Regular cardiac myocyte (primary cell): ENCODE data around the gene FARP2. TPM values are rescaled to one million over a fixed set of nuclear protein-coding genes. Genes with fewer than 3 reads are reported as not detected.

Experiments used
- total RNA-seq: library from RNA; depleted of rRNA; stranded (reverse); fragments of >200 nt; gene quantifications from 2 replicates; pipeline ENCODE4 v1.2.3, GENCODE V29; 2014

The FARP2 gene, protein sequence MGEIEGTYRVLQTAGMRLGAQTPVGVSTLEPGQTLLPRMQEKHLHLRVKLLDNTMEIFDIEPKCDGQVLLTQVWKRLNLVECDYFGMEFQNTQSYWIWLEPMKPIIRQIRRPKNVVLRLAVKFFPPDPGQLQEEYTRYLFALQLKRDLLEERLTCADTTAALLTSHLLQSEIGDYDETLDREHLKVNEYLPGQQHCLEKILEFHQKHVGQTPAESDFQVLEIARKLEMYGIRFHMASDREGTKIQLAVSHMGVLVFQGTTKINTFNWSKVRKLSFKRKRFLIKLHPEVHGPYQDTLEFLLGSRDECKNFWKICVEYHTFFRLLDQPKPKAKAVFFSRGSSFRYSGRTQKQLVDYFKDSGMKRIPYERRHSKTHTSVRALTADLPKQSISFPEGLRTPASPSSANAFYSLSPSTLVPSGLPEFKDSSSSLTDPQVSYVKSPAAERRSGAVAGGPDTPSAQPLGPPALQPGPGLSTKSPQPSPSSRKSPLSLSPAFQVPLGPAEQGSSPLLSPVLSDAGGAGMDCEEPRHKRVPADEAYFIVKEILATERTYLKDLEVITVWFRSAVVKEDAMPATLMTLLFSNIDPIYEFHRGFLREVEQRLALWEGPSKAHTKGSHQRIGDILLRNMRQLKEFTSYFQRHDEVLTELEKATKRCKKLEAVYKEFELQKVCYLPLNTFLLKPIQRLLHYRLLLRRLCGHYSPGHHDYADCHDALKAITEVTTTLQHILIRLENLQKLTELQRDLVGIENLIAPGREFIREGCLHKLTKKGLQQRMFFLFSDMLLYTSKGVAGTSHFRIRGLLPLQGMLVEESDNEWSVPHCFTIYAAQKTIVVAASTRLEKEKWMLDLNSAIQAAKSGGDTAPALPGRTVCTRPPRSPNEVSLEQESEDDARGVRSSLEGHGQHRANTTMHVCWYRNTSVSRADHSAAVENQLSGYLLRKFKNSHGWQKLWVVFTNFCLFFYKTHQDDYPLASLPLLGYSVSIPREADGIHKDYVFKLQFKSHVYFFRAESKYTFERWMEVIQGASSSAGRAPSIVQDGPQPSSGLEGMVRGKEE
- 33.8 and 40.3 TPM in 2 replicates for total RNA-seq

DNA sequence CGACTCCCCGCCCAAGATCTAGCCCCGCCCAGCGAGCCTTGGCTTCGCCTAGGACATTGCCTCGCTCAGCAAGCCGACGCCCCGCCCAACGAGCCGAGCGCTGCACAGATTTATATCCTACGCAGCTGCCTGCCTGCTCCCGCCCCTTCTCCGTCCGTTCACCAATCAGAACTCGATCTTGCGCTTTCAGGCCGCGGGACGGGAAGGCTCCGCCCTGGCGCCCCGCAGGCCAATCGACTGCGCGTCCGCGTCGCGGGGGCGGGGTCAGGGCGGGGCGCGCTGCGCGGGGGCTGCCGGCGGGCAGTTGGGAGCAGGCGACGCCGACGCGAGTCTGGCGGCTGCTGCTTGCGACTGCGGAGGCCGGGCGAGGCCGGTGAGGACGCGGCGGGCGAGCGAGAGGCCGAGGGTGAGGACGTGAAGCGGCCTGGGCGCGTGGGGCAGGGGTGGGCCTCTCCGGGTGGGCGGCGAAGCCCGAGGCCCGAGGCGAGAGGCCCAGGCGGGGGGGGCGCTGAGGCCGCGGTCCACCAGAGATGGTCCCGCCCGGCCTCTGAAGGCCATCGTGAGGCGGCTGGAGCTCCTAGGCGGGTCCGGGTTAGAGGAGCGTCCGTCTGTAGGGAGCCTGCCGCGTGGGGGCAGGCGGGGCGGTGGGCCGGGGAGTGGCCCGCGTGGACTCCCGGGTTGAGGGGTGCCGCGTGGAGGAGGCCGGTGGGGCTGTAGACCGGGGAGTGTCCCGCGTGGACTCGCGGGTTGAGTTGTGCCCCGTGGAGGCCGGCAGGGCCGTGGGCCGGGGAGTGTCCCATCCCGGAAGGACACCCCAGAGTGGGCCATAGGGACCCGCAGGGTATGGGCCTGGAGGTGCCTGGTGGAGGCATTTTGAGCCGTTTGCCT is at the start of gene FARP2:
Gene FARP2, plus strand, starts transcription at position 303 of the 888 bp plus-strand sequence. CDS start 16,823 bp downstream, outside the sequence.

DNA sequence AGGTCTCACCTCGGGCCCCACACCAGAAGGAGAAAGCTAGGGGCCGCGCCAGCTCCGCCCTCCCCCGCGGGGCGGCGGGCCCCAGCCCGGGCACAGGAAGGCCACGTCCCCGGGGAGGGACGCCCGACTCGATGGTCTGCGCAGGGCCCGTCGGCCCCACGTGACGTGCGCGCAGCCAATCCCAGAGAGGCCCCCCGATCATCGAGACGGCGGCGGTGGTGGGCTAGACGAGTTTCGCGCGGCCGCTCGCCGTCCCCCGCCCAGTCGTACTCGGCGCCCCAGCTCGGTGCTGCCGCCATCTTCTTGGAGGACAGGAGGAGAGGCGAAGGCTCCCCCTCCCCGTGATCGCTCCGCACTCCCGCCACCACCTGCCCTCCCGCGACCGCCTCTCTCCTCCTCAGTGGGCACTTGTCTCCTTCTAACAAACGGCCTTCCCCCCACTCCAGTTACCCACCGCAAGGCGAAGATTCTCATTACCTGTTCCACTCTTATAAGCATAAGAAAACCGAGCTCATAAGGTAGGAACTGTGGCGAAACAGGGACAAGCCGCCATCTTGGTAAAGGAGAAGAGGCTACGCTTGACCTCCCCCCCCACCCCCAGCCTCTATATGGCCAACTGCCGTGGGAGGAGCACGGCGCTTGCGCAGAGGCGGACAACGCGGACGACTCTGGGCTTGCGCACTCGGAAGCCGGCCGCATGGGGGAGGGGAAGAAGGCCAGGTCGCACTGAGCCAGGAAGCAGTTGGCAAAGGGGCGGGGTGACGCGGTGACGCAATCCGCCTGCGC is 40.8 kb upstream of the FARP2 start, which contains the start of gene HDLBP:
Gene HDLBP, minus strand, starts transcription at position 580 of the 786 bp plus-strand sequence. CDS start 48,803 bp downstream, outside the sequence.

DNA sequence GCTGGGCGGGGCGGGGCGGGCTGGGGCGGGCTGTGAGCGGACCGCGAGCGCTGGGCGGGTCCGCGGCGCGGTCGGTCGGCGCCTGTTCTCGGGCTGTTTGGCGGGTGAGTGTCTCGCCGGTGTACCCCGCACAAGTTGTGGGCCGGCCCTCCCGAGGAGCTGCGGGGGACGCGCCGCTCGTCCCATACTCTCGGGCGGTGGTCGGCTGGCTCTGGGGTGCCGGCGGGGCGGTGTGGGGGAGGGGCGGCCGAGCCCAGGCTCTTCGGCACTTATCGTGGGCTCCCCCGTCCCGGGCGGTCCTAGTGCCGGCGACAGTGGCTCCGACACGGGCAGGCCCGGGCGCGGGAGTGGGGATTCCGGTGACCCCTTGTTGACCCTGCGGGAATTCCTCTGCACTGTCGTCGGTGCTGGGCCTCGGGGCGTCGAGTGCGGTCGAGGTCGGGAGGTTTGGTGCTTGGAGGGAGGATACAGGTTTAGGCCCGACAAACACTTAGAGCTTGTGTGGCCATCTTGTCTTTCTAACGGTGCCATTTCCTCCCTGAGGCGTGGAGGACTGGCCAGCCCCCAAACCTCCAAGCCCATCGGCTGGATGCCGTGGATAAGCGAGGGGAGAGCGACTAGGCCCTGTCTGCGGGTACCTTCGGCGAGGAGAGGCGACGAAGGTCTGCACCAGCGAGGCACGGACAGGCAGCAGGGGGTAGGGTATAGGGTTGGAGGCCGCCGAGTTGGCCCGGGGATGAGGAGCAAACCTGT is 40.0 kb upstream of the FARP2 start, which contains the start of gene SEPTIN2:
Gene SEPTIN2, plus strand, starts transcription at position 47 of the 753 bp plus-strand sequence. CDS start 8,308 bp downstream, outside the sequence.

DNA sequence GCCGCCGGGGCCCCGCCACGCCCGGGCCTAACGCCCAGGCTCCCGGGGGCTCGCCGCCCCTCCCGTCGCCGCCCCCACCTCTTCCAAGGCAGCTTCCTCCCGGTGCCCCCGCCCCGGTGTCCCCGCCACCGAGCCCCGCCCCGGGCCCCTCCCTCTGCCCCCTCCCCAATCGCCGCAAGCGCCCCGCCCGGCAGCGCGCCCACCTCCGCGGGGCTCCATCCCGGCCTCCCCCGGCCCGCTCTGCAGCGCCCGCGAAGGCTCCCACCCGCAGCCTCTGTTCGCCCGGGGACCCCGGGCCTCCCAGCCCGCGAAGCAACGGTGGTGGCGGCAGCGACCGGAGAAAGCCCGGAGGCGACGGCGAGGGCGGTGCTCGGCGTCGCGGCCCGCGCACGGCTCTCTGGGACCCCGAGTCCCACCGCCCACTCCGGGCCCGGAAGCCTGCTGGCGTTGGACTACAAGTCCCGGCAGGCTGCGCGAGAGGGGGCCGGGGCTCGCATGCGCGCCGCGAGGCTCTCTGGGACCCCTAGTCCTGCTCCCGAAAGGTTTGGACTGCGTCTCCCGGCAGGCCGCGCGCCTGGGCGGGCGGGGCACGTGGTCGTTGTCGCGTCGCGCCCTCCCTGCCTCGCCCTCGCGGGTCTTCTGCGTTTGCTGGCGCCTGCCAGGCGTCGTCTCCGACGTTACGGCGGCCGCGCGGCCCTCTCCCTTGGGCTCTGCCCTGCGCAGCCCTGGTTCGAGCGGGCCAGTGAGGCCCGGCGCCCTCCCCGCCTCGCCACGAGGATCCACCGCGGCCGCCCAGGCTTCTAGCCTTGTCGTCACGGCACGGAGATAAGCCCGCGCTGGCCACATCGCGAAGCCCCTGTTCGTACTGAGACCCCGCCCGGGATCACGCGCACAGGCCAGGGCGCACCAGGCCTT is 152.4 kb downstream of the FARP2 start, which contains the start of gene STK25:
Gene STK25, minus strand, starts transcription at position 345 of the 915 bp plus-strand sequence. CDS start 549 bp downstream, outside the sequence.

Other genes with a start within 250 kb of the FARP2 start
- gene PASK, start 206.8 kb upstream of the FARP2 start, total RNA-seq = 2.3 and 7.7 TPM in 2 replicates
- gene PPP1R7, start 205.8 kb upstream of the FARP2 start, total RNA-seq = 53.3 and 126 TPM in 2 replicates
- gene ANO7, start 167.6 kb upstream of the FARP2 start, total RNA-seq = 0.38 and 0.85 TPM in 2 replicates
- 1,015 and 1,103 TPM in 2 replicates for gene HDLBP, start 40.6 kb upstream of the FARP2 start, total RNA-seq
- 419 and 451 TPM in 2 replicates for gene SEPTIN2, start 40.4 kb upstream of the FARP2 start, total RNA-seq
- gene STK25, start 152.3 kb downstream of the FARP2 start, total RNA-seq = 187 and 198 TPM in 2 replicates
- gene BOK, start 202.5 kb downstream of the FARP2 start, total RNA-seq = 20.1 and 24.8 TPM in 2 replicates